Measurements from ENCODE around the gene CDC42EP4. TPM values are rescaled to one million over a fixed set of nuclear protein-coding genes. Genes with fewer than 3 reads are reported as not detected.

The CDC42EP4 gene
- total RNA-seq, 2 experiments from 2014 or later: not detected

- H3K4me3 ChIP-seq (ENCODE audit: low read depth, low read length, poor library complexity, severe bottlenecking): no peak overlapping the region
- H3K4me1 ChIP-seq (ENCODE audit: insufficient read depth, low read length, poor library complexity, severe bottlenecking): no peaks in the 10 kb centered on the region
- no peak overlapping the region for H3K27ac ChIP-seq (ENCODE audit: low read depth, low read length, poor library complexity, severe bottlenecking)
- TF ChIP-seq EZH2phosphoT487 (IDR thresholded peaks at IDR 0.05; ENCODE audit: borderline replicate concordance, low read depth, low read length) (no peak), CTCF (conservative IDR thresholded peaks at IDR 0.05; ENCODE audit: low read length) (no peak)
- ChIA-PET POLR2A (interaction anchor here (0.6 kb wide), 1 partner anchor 8 kb away, joined by 3 read pairs; no protein-coding TSS in a partner anchor), CTCF (ENCODE audit: unreplicated experiment) (no interaction called here)
- H3K36me3 ChIP-seq (ENCODE audit: insufficient read depth, low read length): no peaks in the 10 kb centered on the region
- H4K20me1 ChIP-seq (ENCODE audit: insufficient read depth, low read length): no peaks in the 10 kb centered on the region
- intact Hi-C loops (cut with micrococcal nuclease; ENCODE audit: unreplicated experiment): no loop called here
- no peaks in the 10 kb centered on the region for H3K9me3 ChIP-seq (ENCODE audit: low read length)
- BruUV-seq (replicated peaks): no TSS peak
- H3K9me2 ChIP-seq (ENCODE audit: insufficient read depth, low read length): no peaks in the 10 kb centered on the region
- no peak overlapping the region for H3K4me2 ChIP-seq (ENCODE audit: low read length)
- no peak for DNase-seq (ENCODE audit: low spot score)
- no peaks in the 10 kb centered on the region for H3K79me2 ChIP-seq (ENCODE audit: insufficient read depth, low read depth, low read length)
- no peak overlapping the region for H2AFZ ChIP-seq (ENCODE audit: low read length)
Observed at GRCh38 chr17:73262676-73263642, 48.8 kb downstream of the CDC42EP4 start.

- BruUV-seq (replicated peaks): no TSS peak
Observed at GRCh38 chr17:73261952-73262675, 49.7 kb downstream of the CDC42EP4 start.

More at GRCh38 chr17:73261952-73262675, 49.7 kb downstream of the CDC42EP4 start:
- H3K79me2 ChIP-seq (ENCODE audit: insufficient read depth, low read depth, low read length): no peaks in the 10 kb centered on the region
- H3K27ac ChIP-seq (ENCODE audit: low read depth, low read length, poor library complexity, severe bottlenecking): no peak overlapping the region
- POLR2A ChIA-PET: no interaction called here
- no peak for TF ChIP-seq EZH2phosphoT487 (IDR thresholded peaks at IDR 0.05; ENCODE audit: borderline replicate concordance, low read depth, low read length)
- TF ChIP-seq CTCF (conservative IDR thresholded peaks at IDR 0.05; ENCODE audit: low read length): no peak
- CTCF ChIA-PET (ENCODE audit: unreplicated experiment): no interaction called here
- no peak overlapping the region for H3K4me3 ChIP-seq (ENCODE audit: low read depth, low read length, poor library complexity, severe bottlenecking)
- DNase-seq (ENCODE audit: low spot score): no peak
- H3K9me3 ChIP-seq (ENCODE audit: low read length): no peaks in the 10 kb centered on the region
- H3K4me2 ChIP-seq (ENCODE audit: low read length): no peak overlapping the region
- intact Hi-C loops (cut with micrococcal nuclease; ENCODE audit: unreplicated experiment): no loop called here
- H3K9me2 ChIP-seq (ENCODE audit: insufficient read depth, low read length): no peaks in the 10 kb centered on the region
- no peaks in the 10 kb centered on the region for H3K36me3 ChIP-seq (ENCODE audit: insufficient read depth, low read length)
- no peaks in the 10 kb centered on the region for H3K4me1 ChIP-seq (ENCODE audit: insufficient read depth, low read length, poor library complexity, severe bottlenecking)
- no peaks in the 10 kb centered on the region for H4K20me1 ChIP-seq (ENCODE audit: insufficient read depth, low read length)
- H2AFZ ChIP-seq (ENCODE audit: low read length): no peak overlapping the region
